MM.1S (cell line): ENCODE data around the gene COLEC12.

Experiments
- DNase-seq: peaks from one replicate; pipeline ENCODE4 v3.0.0-alpha.2; 2015
- H2AFZ ChIP-seq: fragments of 300-600 bp; sonication (generic); 2 replicates; pipeline ENCODE4 v1.6.0; 2016; ENCODE audit warnings: antibody characterized with exemption, low read length
- H3F3A ChIP-seq: fragments of 300-600 bp; sonication (generic); 2 replicates; pipeline ENCODE4 v1.6.1; 2016; ENCODE audit warnings: mild to moderate bottlenecking, antibody characterized with exemption, low read length, moderate library complexity, mixed read lengths; ENCODE audit not compliant: insufficient read depth
- H3K27ac ChIP-seq: fragments of 300-600 bp; sonication (generic); 2 replicates; pipeline ENCODE4 v1.5.1; 2016; ENCODE audit warnings: mild to moderate bottlenecking, low read length
- H3K27me3 ChIP-seq: fragments of 300-600 bp; sonication (generic); replicated peaks from 2 replicates; pipeline ENCODE4 v1.6.0; 2016; ENCODE audit warnings: low read length; ENCODE audit not compliant: insufficient read depth
- H3K36me3 ChIP-seq: fragments of 300-600 bp; sonication (generic); replicated peaks from 2 replicates; pipeline ENCODE4 v1.6.1; 2016; ENCODE audit warnings: mild to moderate bottlenecking, low read length, mixed read lengths; ENCODE audit not compliant: insufficient read depth
- H3K4me1 ChIP-seq: fragments of 300-600 bp; sonication (generic); 2 replicates; pipeline ENCODE4 v1.6.1; 2016; ENCODE audit warnings: low read length, mixed read lengths
- H3K4me2 ChIP-seq: fragments of 300-600 bp; sonication (generic); 2 replicates; pipeline ENCODE4 v1.6.0; 2016; ENCODE audit warnings: low read depth, low read length
- H3K4me3 ChIP-seq: fragments of 300-600 bp; sonication (generic); 2 replicates; pipeline ENCODE4 v1.5.1; 2016; ENCODE audit warnings: low read length, mixed read lengths
- H3K79me2 ChIP-seq: fragments of 300-600 bp; sonication (generic); 2 replicates; pipeline ENCODE4 v1.6.1; 2016; ENCODE audit warnings: mixed run types, low read length, mixed read lengths
- H3K9ac ChIP-seq: fragments of 300-600 bp; sonication (generic); 2 replicates; pipeline ENCODE4 v1.6.1; 2016; ENCODE audit warnings: low read length, mixed read lengths
- H3K9me2 ChIP-seq: fragments of 300-600 bp; sonication (generic); replicated peaks from 2 replicates; pipeline ENCODE4 v1.6.1; 2016; ENCODE audit warnings: mild to moderate bottlenecking, low read length, mixed read lengths; ENCODE audit not compliant: insufficient read depth
- H3K9me3 ChIP-seq: fragments of 300-600 bp; sonication (generic); replicated peaks from 2 replicates; pipeline ENCODE4 v1.6.1; 2016; ENCODE audit warnings: mild to moderate bottlenecking, low read length, mixed read lengths; ENCODE audit not compliant: insufficient read depth
- H4K20me1 ChIP-seq: fragments of 300-600 bp; sonication (generic); 2 replicates; pipeline ENCODE4 v1.6.1; 2016; ENCODE audit warnings: mild to moderate bottlenecking, low read length, moderate library complexity, mixed read lengths; ENCODE audit not compliant: insufficient read depth
- CTCF ChIP-seq: fragments of 300-600 bp; sonication (generic); IDR thresholded peaks from 2 replicates; pipeline ENCODE4 v1.5.1; 2016; ENCODE audit warnings: antibody characterized with exemption, low read length, mixed read lengths
- EZH2 ChIP-seq: fragments of 300-600 bp; sonication (generic); optimal IDR thresholded peaks from 2 replicates; pipeline ENCODE3; 2017; ENCODE audit warnings: low read depth, mild to moderate bottlenecking, antibody characterized with exemption, low read length, mixed read lengths
- EZH2phosphoT487 ChIP-seq: fragments of 300-600 bp; sonication (generic); IDR thresholded peaks from 2 replicates; pipeline ENCODE4 v1.6.1; 2018; ENCODE audit warnings: antibody characterized with exemption, low read length

COLEC12 gene

GRCh38 chr18:457521-458412 is 42.7 kb downstream of the COLEC12 start:
- Histone ChIP-seq H3K9ac (no peak overlapping the region), H4K20me1 (no peaks in the 10 kb centered on the region), H3K9me2 (no peaks in the 10 kb centered on the region), H3K27ac (no peak overlapping the region), H3F3A (no peaks in the 10 kb centered on the region), H3K27me3 (no peaks in the 10 kb centered on the region), H3K79me2 (no peaks in the 10 kb centered on the region), H3K36me3 (no peaks in the 10 kb centered on the region), H3K9me3 (no peaks in the 10 kb centered on the region), H2AFZ (no peak overlapping the region), H3K4me2 (no peak overlapping the region), H3K4me3 (no peak overlapping the region), H3K4me1 (no peaks in the 10 kb centered on the region)
- TF ChIP-seq EZH2phosphoT487 (no peak), CTCF (no peak), EZH2 (no peak)
- no peak for DNase-seq

GRCh38 chr18:457140-457519 is 43.4 kb downstream of the COLEC12 start:
- no peaks in the 10 kb centered on the region for H3K9me2 ChIP-seq
- no peaks in the 10 kb centered on the region for H3K4me1 ChIP-seq
- no peak overlapping the region for H3K27ac ChIP-seq
- H3K4me3 ChIP-seq: no peak overlapping the region
- no peak overlapping the region for H3K4me2 ChIP-seq
- no peaks in the 10 kb centered on the region for H4K20me1 ChIP-seq
- DNase-seq: peak; percentile 37
- no peaks in the 10 kb centered on the region for H3K36me3 ChIP-seq
- H3K27me3 ChIP-seq: no peaks in the 10 kb centered on the region
- H3K79me2 ChIP-seq: no peaks in the 10 kb centered on the region
- H2AFZ ChIP-seq: no peak overlapping the region; the same call in 1 of the 2 replicates
- no peak overlapping the region for H3K9ac ChIP-seq
- H3K9me3 ChIP-seq: no peaks in the 10 kb centered on the region
- no peaks in the 10 kb centered on the region for H3F3A ChIP-seq
- no peak for TF ChIP-seq EZH2
- no peak for TF ChIP-seq EZH2phosphoT487
- no peak for TF ChIP-seq CTCF

GRCh38 chr18:456361-457139 is 44.0 kb downstream of the COLEC12 start:
- no peak for TF ChIP-seq EZH2phosphoT487
- no peak for TF ChIP-seq CTCF
- TF ChIP-seq EZH2: no peak
- no peaks in the 10 kb centered on the region for H3K27me3 ChIP-seq
- H3K4me2 ChIP-seq: no peak overlapping the region
- no peaks in the 10 kb centered on the region for H4K20me1 ChIP-seq
- H3K9me3 ChIP-seq: no peaks in the 10 kb centered on the region
- H3K36me3 ChIP-seq: no peaks in the 10 kb centered on the region
- no peak for DNase-seq
- H3K27ac ChIP-seq: no peak overlapping the region
- H3K9ac ChIP-seq: no peak overlapping the region
- no peaks in the 10 kb centered on the region for H3K79me2 ChIP-seq
- no peak overlapping the region; the same call in 1 of the 2 replicates for H2AFZ ChIP-seq
- no peaks in the 10 kb centered on the region for H3F3A ChIP-seq
- H3K4me1 ChIP-seq: no peaks in the 10 kb centered on the region
- H3K4me3 ChIP-seq: no peak overlapping the region
- H3K9me2 ChIP-seq: no peaks in the 10 kb centered on the region
